HG02571 (cell line): Measurements from ENCODE around the gene NLGN1.

Source experiments
- ATAC-seq: cut with Tn5 transposase; IDR thresholded peaks from one replicate; pipeline ENCODE4 v1.9.1; 2021; ENCODE audit warnings: mild to moderate bottlenecking, moderate library complexity; ENCODE audit not compliant: unreplicated experiment

NLGN1 gene

DNA sequence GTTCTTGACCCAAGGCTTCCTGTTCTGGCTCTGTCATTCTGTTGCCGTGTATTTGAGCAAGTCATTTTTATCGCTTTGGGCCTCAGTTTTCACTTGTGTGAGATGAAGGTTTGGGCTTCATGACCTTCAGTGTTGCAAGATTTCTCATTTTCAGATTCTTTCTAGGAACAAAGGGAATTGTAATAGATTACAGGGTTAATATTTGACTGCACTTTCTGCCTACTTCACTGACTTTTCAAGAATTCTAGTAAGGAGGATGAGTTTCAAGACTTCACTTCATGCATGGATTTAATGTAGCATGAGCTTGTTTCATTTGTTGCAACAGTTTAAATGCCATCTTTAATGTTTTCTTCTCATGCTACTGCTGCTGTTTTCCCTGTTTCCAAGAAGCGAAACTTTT, 226.5 kb downstream of the NLGN1 start:
- no peak for ATAC-seq

DNA sequence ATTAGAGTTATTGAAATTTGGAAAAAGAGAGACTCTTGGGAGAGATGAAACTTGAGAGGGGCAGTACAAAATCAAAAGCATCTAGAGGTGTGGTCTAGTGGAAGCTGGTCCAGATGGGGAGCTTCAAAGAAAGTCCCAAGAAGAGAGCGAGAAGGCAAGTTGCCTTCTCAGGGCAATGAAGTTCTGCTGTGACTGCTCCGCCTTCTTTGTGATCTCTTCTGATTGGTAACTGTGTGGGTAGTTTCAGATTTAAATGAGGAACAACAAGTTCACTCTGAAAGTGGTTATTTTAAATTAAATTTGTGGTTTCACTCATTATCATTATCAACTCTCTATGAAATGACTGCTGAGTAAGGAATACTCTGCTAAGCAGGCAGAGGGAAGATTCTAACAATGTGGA, 233.3 kb downstream of the NLGN1 start:
- no peak for ATAC-seq

DNA sequence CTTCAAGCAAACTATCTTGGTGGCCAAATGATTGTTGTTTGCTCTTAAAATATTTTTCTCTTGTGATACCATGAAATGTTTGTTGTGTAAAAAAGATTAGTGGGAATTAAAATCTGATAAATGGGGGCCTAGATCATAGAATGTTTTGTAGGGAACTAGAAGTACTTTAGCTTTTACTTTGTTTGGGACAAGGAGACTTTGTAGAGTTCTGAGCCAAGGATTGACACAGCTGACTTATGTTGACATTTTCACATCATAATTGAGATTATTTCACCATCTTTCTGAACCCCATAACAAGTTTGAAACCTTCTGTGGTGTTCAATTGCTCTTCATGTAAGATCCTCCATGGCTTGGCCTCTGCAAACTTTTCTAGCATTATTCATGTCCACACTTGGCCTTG, 235.4 kb downstream of the NLGN1 start:
- ATAC-seq: no peak

DNA sequence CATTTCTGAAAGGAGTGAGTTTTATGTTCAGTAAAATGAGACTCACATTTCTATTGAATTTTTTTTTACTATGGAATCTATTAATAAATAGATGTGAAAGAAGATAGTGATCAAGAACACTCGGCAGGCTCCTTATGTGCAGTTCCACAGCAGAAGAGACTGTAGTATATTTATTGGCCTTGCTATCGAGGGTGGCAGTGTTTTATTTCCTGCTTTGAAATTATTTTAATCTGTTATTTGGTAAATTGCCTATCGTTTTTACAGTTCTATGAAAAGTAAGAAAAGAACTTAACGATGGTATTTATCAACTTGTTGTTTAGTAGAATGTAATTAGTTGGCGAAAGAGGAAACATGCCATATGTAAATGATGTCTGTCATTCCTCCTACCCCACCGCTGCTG, 238.3 kb downstream of the NLGN1 start:
- ATAC-seq: no peak

DNA sequence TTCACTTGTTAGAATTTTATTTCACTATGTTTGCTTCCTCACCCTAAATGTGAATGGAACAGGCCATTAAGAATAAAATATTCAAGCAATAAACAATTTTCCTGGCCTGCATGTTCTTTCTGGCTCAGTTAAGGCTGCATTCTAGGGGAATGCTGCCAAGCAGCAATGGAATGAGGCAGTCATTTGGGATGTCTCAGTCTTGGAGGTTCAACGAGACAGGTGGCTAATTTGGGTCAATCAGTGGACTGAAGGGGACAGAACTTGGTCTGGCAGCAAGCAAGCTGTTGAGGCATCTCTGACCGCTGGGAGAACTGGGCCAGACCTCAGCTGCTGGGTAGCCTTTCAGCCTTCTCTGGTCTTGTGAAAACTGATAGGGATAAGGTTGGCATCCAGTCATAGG, 241.6 kb downstream of the NLGN1 start:
- no peak for ATAC-seq

DNA sequence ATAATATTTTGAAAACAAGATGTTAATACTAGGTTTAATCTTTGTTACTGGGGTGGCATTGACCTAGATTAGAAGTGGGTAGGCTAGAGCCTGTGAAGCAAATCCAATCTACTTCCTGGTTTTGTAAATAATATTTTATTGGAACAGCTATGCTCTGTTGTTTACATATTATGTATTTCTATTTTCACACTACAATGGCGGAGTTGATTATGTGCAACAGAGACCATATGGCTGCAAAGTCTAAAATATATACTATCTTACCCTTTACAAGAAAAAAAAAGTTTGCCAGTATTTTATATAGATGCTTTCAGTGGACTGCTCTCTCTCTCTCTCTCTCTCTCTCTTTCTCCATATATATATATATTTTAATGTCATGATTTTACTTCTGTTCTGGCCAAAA, 244.2 kb downstream of the NLGN1 start:
- ATAC-seq: no peak

DNA sequence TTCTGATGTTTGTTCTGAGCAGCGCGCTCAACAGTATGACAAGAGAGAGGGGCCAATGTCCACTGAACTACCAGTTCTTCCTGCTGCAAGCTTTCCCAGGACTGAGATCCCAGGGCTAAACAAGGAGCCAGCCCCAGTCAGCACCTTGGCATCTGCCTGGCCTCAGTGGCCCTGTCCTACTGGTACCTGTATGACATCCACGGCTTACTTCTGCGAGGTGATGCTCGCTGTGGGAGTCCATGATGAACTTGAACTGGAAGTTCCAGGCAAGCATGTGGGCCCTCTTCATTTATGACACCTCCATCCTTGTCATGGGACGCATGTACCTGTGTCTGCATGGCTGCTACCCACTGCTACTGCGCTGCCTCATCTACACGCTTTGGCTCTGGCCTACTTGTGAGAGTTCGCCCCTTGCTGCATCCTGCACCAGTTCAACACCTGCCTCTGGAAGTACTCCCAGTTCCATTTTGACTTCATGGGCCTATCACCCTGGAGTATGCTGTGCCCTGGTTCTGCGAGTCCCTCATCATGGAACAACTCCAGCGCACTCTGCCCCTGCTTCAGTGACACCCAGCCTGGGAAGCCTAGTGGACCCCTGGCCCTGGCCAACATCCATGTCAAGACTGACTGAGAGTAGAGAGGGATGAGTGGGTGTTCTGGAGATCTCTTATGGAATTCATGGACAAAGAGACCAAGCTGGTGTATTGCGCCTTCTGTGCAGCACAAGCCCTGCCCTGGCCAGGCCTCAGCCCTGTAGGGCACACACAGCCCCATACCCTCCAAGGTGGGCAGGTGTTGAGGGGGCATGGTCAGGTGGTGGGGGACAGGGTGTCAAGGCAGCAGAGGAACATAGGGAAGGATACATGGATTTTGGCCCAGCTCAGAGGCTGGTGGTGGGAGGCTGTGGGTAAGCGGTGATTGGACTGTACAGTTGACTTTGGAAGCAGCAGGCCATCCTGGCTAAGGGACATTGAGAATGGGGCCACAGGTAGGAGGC, 246.8 kb downstream of the NLGN1 start:
- ATAC-seq: no peak

DNA sequence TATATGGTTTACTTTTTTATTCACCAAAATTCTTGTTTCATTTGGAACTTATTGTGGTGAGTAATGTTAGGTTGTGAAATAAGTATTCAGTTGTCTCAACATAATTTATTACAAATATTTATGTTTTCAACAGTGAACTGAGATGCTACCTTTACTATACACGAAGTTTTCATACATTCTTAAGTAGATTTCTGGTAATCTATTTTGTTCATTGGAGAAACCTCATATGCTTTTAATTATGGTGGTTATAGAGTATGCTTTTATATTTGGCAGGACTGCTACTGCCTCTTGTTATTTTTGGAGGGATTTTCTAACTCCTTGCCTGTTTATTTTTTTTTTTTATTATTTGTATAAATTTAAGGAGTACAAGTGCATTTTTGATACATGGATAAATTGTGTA, 253.1 kb downstream of the NLGN1 start:
- ATAC-seq: no peak

DNA sequence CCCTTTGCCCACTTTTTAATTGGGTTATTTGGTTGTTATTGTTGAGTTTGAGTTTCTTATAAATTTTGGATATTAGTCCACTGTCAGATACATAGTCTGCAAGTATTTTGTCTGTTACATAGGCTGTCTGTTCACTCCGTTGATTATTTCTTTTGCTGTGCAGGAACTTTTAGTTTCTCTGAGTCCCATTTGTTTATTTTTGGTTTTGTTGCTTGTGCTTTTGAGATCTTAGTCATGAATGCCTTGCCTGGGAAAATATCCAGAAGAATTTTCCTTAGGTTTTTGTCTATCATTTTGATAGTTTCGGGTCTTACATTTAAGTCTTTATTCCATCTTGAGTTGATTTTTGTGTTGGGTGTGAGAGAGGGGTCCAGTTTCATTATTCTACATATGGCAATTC, 254.5 kb downstream of the NLGN1 start:
- no peak for ATAC-seq

DNA sequence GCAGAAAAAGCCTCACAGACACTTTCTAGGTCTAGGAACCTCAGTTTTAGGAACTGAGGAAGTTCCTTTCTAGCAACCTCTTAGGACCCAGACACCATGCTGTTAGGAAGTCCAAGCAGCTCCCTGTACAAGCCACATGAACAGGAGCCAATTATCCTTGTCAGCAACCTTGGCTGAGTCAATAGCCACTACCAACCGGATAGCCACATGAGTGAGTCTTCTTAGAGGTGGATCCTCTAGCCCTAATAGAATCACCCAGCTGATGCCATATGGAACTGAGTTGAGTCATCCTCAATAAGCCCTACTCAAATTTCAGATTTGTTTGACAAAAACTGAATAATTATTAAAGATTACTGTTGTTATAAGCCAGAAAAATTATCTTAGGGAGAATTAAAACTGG, 256.2 kb downstream of the NLGN1 start:
- no peak for ATAC-seq

DNA sequence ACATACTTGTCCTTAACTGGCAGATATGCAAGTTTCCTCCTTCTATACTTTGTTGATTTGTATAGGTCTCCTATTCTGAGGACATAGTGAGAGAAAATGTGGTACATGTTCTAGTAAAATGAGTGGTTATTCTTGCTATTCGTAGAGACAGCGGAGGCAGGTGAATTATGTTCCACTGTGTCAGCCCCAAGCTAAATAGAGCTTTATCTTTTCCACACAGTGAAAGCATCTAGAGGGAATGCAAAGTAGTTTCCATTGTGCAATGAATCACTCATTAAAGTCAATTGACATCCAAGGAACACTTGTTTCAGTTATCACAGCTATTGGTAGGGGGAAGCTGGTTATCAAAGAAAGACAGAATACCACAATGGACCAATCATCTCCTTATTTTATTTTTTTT, 262.4 kb downstream of the NLGN1 start:
- no peak for ATAC-seq

DNA sequence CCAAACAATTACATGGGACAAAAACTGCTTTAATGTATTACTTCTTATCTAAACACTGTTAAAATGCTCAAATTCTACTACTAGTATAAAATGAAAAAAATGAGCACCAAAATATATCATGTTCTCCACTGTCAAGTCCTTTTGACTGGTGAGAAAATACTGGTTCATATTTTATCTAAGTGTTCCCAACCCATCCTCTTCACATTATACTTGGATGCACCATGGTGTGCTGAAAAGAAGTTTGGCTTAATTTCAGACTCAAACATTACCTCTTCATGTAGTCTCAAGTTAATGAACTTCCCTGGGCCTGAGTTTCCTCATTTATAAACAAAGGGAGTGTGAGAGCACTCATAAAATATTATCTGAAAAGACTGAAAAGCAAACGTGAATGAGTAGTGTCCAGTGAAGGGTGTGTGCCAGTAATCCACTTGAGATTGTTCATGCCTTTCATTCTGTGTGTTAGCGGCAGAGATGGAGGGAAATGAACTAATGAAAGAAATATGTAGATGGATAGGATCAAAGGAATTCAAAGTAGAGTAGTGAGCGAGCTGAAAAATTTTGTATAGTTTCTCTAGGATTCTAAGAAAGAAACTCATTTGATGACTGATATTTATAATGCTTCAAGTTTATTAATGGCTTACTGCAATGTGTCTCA, 263.2 kb downstream of the NLGN1 start:
- no peak for ATAC-seq

DNA sequence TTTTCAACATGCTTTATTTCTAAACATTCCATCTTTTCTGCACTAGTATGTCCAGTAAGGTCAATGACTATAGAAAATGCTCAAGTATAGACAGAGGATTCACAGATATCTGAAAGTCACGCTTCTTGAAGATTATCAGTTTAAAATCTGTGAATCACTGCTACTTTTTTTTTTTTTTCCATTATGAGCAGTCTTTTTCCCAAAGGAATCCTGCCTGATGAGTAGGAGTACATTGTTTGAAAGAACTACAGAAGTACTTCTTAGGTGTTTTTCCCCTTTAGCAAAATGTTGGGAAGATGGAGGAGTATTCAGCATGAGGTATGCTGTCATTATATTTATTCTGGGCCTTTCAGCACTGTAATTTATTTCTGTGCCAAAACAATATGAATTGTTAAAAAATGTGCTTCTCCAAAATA, 266.2 kb downstream of the NLGN1 start:
- ATAC-seq: no peak

DNA sequence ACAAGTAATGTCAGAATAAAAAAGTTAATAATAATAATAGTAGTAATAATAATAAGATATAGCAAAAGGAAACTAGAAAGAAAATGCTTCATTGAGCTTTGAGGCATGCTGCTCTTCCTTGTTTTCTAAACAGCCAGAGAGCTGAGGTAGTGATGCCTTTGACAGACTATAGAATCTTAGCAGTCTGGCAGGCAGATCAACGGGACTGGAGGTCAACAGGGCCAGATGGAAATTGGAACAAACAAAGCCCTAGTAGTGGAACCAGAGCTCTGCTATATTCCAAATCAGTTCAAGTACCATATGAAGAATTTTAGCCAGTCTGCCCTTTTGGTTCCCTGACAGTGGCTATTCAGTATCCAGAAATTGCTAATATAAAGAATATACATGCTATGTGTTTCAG, 278.6 kb downstream of the NLGN1 start:
- ATAC-seq: no peak

DNA sequence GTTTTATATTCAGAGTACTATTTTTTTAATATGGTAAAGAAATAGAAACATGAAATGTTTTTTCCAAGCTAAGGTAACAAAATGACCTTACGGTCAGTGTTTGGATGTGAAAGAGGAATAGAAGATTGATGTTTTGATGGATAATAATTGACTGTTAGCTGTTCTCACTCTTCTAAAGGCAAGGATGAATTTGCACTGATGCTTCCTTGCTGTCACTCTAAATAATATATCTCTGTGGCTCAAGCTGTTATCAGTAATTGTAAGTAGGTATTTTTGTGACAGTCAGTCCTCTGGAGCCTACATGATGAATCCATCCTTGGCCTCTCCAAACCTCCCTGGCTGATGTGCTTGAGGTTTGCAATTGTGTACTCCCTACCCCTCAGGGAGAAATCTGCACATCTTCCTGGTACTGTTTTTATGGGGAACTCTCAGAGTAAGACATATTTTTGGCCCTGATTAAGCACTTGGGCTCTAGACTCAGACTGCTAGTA, 283.7 kb downstream of the NLGN1 start:
- ATAC-seq: no peak

DNA sequence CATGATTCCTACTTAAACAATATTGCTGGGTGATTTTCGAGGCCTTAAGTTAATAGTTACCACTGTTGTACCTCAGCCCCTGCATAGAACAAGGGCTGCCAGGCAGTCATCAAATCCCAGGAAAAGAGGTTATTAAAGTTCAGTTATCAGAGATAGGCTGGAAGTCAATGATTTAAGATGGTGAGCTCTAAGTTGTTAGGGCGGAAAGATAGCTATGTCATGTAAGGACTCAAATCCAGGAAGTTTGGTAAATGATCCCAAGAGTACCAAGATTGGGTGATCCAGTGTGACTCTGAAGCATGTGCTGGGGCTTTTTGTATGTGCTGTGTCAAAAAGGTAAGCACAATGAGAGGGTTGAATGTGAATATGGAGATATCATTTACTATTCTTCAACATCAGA, 287.9 kb downstream of the NLGN1 start:
- no peak for ATAC-seq

DNA sequence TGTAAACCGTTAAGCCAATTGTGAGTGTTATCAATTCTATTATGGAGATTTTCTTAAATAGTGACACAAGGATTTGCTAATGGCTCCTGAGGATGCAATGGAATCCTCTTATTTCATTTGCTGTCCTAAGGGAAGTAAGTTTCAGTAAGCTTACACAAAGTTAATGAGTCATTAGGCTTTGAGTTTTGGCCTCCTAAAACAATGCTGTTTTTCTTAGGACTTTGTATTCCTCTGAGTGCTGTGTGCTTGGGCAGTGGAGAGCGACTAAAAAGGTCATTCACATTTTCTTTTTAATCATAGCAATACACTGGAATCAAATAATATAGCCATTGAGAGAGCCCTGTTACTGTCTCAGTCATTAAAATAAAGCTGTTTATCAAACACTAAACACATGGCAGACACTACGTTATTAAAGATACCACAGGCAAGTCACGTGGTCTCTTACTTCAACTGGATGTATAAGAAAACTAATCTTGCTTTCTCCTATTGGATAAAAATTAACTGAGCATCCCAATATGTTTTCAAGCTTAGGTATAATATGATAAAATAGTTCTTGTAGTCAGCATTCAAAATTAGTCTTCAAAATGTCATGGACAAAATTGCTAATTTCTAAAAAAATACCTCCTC, 290.8 kb downstream of the NLGN1 start:
- ATAC-seq: no peak

DNA sequence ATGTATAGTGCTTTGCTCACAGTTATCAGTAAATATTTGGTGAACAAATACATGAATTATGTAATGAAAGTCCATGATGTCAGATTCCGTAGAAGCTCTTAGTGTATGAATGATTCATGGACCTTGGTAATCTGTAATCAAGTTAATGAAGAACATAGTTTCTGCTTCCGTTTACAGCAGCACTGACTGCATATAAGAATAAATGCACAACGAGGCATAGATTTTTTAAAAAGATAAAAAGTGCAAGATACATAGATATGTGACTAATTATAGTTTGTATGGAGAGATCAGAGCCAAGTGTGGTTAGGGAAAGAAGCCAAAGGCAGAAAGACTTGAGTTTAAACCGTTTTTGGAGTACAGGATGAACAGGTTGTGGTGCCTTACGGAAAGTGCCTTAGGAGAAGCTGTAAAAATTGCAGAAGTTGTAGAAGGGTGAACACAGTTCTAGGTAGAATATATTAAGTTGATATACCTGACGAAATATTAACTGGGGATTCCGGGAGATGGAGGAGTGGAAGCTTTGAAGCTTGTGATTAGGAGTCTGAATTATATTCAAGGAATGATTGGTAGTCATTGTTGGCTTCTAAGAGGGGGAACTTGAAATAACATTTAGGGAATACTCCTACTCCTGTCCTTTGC, 293.1 kb downstream of the NLGN1 start:
- ATAC-seq: no peak

DNA sequence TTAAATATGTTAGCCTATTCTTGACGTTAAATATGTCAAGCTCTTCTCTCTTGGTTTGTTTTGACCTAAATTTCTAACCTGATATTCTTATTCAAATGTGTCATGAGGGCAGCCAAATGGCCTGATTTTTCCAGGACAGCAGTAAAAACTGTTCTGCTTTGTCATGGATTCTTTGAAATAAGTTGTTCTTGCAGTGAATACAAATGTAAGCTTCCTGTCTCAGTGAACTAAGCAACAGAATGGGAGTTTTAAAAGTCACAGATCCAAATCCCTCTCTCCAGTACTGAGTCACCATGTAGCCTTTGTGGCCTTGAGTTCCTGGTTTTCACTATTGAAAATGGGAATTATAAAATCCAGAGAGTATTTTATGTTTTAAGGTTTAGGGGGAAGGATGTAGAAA, 301.8 kb downstream of the NLGN1 start:
- no peak for ATAC-seq

DNA sequence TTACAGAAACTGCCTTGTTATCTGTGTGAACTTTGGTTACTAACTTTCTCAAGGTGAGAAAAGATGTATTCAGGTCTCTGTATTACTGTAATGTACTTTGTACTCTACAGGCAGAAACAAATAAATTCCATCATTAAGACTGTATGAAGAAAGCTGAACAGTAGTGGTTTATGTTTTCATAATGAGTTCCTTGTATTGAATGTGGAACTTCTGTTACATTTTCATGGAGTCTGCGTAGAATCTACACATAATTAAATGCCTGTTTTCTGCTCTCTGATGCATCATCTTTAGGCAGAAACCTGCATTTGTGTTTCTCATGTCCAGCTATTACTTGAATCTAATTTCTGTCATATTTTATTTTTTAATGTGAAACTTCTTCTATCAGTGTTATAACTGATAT, 302.8 kb downstream of the NLGN1 start:
- no peak for ATAC-seq

DNA sequence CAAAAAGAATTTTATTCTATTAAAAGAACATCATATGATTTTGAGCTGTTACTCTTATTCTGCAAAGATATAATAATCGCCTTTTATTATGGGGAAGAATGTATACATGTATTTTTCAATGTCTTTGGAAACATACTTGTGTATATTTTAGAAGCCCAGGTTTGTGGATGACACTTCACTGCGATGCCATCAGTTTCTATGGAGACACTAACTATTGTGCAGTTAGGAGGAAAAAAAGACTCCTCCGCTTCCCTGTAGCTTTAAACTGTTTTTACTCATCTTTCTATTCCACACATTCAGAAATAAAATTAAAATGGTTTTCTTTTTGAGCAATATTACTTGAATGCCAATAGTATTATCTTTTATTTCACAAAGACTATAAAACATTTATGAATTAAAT, 305.0 kb downstream of the NLGN1 start:
- no peak for ATAC-seq
